DMS 273 treated with DMSO at 0.1 percent for 48 hours (cell line): ENCODE results near the gene CIRBP.

Experiments
- DNase-seq: peaks from one replicate; lab custom pipeline; 2025; lab: John Stamatoyannopoulos, UW

Gene CIRBP

DNA sequence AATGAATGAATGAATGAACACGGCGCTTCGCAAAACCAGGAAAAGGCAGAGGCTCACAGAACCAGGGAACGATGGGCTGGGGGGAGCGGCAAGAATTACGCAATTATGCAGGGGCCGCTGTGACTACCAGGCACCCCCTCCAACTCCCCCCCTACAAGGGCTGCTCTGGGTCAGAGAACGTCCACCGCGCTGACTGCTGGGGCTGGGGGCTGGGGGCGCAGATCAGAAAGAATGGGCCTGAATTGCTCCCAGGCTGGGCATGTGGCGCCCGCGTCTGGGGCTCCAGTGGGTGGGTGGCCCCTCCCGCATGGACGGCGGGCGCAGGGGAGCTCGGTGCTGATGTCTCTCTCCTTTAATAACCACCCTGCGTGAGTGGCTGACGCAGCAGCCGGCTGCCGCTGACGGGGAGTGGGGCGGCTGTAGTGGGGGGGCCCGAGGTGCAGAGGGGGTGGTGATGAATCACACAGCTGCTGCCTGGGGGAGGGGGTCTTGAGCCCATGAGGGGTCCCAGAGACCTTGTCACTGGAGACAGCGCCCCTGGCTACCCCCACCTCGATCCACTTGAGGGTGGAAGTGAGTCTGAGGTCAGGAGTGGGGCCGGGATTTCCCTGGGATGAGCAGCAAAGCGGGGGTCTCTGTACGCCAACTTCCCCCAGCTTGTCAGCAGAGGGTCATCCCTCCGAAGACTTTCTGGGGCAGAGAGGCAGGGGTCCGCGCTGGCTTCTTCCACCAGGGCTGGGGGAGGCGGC, 1.5 kb upstream of the CIRBP start:
- no peak for DNase-seq

DNA sequence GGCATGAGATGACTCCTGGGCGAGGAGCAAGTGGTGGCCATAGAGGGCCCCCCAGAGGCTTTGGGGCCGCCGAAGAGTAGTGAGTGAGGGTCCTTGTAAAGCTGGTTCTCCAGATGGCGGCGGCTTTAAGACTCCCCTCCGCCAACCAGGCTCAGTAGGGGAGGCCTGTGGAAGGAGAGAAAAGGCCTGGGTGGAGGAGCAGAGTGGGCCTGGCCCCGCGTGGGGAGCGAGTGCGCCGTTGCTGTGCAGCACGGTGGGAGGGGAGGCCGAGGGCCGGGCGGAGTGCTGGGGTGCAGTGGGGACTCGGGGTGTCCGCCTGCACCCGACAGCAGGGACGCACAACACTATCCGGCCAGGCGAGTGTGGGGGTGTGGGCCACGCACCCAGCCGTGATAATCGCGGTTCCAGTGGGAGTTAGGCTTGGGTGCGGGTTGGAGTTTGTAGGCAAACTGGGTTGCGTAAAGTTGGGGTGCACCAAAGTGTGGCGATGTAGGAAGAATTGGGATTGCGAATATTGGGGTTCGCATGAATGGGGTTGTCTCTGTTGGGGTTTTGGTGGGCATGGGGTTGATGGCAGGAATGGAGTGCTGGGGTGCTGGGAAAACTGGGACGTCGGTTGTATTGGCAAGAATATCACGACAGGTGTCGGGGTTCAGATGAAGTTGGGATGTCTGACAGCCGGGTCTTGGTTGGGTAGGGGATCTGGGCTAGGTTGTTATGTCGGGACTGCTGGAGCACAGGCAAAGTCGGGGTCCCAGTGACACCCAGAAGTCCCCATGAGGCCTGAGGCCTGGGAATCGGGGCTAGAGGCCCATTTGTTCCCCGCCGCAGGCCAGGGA, 687 bp upstream of the CIRBP start:
- DNase-seq, result no peak

DNA sequence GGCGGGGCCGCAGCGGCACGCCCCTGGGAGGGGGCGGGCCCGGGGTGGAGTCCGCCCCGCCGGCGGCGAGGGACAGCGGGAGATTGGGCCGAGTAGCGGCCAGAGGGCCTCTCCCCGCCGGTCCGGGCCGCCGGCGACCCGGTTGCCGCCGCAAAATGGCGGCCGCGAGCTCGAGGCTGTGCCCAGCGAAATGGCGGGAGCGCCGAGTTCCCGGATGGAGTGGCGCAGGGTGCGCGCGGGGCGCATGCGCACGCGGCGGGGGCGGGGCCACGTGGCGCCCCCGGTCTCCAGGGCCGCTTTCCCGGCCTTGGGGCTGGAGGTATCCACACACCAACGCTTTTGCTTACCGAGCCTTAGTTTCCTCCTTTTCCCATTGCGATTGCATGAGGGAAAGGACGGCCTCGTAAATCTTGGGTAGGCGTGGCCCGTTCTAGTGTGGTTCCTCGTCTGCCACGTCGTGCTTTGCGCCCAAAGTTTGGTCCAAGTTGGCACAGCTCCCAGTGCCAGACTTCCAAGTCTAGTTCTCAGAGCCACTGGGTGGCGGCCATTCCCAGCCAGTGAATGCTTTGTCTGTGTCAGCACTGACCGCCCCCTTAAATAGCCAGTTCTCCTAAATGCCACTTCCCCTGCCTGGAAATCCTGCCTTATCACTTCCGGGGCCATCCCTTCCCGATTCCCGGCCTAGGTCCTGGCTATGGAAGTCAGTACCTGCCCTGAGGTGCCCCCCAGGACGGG, 513 bp downstream of the CIRBP start:
- no peak for DNase-seq

DNA sequence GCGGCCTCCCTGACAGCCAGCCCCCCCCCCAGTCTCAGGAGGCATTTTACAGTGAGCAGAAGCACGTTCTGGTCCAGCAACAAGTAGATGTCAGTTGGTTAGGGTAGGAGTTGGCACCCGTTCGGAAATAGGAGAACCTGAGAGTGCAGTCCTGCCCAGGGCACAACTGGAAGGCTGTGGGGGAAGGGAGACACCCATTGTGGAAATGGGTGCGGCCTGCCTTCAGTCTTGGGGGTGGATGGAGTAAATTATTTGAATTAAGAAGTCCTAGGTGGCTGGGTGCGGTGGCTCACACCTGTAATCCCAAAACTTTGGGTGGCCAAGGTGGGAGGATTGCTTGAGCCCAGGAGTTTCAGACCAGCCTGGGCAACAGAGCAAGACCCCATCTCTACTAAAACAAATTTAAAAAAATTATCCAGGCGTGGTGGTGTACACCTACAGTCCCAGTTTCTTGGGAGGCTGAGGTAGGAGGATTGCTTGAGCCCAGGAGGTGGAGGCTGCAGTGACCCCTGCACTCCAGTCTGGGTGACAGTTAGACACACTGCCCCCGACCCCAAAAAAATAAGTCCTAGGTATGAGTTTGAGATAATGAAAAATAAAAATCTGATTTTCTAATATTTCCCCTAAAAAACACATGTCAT, 1.2 kb downstream of the CIRBP start:
- no peak for DNase-seq

DNA sequence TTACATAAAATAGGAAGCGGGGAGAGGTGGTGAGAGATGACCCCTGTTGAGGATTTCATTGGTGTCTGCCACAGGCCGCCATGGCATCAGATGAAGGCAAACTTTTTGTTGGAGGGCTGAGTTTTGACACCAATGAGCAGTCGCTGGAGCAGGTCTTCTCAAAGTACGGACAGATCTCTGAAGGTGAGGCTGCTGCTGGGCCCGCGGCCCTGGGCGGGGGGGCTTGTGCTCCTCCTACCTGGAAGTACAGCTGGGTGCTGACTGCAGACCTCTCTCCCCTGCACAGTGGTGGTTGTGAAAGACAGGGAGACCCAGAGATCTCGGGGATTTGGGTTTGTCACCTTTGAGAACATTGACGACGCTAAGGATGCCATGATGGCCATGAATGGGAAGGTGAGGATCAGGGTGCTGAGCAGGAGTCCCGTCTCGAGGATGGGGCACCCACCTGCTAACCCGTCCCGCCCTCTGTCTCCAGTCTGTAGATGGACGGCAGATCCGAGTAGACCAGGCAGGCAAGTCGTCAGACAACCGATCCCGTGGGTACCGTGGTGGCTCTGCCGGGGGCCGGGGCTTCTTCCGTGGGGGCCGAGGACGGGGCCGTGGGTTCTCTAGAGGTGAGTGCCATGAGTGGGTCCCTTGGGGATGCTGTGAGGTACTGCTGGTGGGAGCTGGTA, 1.9 kb downstream of the CIRBP start:
- DNase-seq, result no peak

DNA sequence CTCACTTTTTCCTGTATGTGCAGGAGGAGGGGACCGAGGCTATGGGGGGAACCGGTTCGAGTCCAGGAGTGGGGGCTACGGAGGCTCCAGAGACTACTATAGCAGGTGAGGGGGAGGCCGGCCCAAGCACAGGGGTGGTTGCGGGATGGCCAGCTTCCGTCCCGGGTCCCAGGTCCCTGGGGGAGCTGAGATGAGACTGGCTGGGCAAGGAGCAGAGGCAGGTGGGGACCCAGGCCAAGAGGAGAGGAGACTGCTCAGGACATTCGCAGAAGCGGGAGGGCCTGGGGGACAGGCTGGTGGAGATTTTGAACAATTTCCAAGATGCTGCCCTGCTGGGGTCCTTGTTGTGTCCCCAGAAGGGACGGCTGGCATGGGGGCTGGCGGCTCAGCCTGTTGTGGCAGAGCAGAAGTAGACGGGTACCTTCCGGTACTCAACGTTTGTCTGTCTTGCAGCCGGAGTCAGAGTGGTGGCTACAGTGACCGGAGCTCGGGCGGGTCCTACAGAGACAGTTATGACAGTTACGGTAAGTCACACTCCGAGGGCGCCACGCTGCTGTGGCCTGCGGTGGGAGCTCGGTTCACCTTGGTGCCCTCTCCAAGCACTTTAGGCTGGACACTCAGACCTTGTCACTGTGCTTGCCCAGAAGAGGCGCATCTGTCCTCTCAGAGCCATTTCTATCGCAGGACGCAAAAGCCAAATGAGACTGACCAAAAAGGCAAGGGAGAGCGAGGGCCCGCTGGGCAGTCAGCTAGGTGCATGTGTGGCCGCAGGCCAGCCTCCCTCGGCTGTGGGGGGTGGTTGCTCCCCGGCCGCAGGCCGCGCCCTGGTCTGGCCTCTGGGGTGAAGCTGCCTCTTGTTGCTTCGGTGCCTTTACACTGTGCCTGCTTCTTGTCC, 2.6 kb downstream of the CIRBP start:
- no peak for DNase-seq

DNA sequence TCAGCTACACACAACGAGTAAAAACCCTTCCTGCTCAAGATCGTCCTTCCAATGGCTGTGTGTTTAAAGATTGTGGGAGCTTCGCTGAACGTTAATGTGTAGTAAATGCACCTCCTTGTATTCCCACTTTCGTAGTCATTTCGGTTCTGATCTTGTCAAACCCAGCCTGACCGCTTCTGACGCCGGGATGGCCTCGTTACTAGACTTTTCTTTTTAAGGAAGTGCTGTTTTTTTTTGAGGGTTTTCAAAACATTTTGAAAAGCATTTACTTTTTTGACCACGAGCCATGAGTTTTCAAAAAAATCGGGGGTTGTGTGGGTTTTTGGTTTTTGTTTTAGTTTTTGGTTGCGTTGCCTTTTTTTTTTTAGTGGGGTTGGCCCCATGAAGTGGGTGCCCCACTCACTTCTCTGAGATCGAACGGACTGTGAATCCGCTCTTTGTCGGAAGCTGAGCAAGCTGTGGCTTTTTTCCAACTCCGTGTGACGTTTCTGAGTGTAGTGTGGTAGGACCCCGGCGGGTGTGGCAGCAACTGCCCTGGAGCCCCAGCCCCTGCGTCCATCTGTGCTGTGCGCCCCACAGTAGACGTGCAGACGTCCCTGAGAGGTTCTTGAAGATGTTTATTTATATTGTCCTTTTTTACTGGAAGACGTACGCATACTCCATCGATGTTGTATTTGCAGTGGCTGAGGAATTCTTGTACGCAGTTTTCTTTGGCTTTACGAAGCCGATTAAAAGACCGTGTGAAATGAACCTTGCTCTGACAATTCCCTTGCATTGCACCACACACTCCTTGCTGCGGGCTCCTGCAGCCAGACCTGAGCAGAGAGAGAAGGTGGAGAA, 3.5 kb downstream of the CIRBP start:
- DNase-seq, result no peak

DNA sequence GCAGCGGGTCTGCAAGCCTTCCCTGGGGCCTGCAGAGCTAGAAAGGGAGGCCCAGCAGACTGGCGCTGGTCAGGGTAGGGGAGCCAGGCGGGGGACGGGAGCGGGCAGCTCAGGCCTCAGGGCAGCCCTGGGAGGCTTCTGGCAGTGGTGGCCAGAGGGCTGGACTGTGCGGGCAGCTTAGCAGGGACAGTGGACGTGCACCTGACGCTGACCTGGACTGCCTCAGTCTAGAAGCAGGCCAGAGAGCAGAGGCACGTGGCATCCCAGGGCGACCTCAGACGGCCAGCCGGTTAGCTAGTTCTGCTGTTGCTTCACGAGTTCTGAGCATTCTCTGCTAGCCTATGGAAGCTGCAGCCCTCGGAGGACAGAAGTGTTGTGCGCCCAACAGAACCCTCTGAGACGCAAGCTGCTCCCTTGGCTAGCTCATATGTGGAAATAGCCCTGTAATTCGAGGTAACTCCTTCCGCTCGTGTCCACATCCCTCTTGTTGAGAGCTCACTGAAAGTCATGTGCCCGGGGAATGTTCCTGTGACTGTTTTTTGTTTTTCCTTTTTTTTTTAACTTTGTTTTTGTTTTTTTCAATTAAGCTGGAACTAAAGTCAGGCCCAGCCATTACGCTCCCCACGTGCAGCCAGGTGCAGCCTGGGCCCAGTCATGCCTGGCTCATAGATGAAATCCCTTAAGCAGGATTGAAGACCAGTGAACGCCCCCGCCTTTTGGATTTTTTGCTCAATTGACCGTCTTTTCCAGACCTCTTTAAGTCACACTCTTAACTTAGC, 4.3 kb downstream of the CIRBP start:
- DNase-seq, result no peak

DNA sequence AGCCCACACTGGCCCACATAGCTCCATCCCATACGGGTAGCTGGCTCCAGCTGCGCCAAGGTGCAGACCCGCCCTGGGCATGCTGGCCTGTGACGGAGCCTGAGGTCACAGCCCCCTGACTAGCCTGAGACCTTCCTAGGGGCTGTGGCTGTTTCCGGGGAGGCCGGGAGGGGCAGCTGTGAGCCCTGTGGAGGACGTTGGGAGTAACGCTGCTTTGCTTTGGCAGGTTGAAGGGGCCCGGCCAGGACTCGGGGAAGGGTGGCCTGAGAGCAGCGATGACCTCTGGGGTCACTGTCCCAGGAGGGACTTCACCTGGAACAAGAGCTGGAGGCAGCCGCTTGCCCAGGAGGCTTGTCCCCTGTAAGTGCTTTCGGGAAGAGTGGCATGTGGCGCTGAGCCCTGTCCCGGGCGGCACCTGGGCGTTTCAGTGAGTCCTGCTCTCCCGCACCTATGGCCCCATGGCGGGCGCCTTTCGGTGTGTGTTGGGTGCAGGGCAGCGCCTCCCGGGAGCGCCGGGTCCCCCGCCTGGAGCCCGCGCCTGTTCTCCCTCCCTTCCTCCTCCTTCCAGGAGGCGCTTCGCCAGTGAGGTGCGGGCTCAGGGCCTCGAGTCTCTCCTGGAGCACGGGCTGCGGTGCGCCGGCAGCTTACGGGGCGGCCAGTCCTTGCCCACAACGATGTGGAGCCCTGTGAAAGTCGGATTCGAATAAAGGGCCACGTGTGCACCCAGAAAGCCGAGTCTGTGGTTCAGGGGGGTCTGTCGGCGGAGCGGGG, 5.1 kb downstream of the CIRBP start:
- no peak for DNase-seq

DNA sequence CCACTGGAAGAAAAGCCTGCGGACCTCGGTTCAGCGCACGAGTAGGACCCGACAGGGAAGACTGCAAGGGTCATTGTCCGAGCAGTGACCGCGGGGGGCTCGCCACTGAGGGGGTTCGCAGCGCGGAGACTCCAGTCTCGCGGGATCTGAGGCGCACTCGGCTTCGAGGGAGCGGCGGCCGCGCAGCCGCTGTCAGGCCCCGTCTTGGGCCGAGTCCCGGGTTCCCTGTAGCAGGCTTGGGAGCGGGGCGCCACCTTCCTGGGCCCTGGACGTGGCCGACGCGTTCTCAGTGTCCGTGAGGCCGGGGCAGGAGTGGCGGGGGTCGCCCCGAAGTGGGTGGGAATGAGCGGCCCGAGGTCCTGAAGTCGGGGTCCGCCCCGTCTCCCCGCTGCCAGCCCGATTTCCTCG, 5.7 kb downstream of the CIRBP start:
- no peak for DNase-seq

DNA sequence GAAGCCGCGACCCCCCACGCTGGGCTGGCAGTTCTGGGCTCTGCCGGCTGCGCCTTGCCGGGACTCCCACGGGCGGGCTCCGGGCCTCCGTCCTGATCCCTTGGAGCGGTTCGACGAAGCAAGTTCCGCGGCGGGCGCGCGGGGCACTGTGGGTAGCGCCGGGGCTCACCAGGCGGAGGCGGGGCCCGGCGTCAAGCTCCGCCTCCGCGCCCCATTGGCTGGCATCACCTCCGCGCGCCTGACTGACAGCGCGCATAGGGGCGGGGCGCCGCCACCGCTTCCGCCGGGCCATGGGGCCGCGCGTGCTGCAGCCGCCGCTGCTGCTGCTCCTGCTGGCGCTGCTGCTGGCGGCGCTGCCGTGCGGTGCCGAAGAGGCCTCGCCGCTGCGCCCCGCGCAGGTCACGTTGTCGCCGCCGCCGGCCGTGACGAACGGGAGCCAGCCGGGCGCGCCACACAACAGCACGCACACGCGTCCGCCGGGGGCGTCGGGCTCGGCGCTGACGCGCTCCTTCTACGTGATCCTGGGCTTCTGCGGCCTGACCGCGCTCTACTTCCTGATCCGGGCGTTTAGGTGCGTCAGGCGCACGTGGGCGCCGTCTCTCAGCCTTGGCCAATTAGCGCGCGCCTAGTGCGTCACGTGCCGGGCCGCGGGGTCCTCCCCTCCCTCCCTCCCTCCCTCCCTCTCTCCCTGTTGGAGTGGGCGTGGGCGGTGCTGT, 6.3 kb downstream of the CIRBP start, which contains the start of gene FAM174C:
FAM174C (plus strand) TSS at position 271 of the 716 bp plus-strand sequence; CDS start at position 291, 20 bp downstream.
- DNase-seq, result peak; percentile 95

DNA sequence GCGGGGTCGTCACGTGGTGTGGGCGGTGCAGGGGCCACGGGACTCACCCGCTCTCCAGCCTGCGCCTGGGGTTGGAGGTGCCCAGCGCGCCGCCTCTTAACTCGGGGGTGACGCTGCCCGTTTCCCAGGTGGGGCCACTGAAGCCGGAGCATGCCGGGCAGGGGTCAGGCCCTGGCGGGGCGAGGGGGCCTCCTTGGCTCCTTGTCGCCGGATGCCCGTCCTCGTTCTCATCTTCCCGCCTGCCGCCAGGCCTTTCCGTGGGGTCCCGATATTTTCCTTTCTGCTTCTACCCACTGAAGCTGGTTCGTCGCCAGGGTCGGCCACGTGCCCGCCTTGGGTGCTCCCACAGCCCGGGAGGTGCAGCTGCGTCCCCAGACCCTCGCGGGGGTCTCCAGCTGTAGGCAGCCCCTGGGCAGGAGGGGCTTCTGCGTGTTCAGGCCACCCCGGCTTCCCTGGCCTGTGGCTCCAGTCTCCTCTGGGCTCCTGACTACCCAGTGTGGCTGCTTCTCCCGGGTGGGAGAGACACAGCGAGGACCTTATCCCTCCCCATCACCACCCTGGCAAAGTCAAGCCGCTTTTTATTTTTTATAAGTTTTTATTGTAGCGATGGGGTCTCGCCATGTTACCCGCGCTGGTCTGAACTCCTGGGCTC, 7.0 kb downstream of the CIRBP start:
- DNase-seq, result no peak

DNA sequence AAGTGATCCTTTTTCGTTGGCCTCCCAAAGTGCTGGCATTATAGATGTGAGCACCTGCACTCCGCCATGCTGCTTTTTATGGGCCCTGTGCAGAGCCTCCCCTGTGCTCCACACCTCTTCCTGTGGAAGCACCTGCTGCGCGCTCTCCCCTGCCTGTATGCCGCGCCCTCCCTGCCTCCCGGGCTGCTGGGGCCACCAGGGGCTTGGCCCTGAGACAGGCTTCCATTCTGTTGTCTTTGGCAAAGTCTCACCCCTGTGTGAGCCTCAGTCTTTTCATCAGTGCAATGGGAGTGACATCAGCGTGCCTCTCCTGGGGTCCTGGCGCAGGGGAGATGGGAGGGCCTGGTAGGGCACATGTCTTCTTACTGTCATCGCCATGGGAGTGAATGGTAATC, 7.5 kb downstream of the CIRBP start:
- DNase-seq, result no peak

DNA sequence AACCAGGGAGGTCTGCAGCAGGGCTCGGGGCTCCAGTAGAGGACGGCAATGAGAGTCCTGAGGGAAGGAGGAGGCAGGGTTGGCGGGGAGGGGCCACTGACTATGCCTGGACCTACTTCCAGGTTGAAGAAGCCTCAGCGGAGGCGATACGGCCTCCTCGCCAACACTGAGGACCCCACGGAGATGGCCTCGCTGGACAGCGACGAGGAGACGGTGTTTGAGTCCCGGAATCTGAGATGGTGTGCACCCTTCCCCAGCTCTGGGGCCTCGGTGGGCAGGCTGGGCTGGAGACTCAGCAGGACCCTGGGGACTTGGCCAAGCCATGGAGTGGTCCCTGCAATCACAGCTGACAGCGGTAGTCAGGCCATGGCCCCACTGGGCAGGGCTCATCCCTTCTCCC, 7.9 kb downstream of the CIRBP start:
- DNase-seq, result no peak

DNA sequence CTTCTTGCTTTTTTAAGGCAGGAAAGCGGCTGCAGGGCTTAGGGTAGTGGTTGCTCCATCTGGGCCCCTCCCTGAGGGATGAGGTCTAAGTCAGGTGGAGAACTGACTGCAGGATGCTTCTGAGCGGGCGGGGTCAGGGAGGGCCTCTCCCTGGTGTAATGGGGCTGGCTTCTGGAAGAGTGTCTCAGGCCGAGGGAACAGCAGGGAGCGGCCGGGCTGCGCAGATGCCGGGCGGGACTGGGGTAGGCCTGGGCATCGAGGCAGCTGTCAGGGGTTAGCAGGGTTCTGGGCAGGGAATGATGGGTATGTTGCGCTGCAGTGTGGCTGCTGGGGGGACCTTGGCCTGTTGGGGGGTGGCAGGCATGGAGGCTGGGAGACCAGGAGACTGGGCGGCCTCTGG, 8.9 kb downstream of the CIRBP start:
- no peak for DNase-seq

DNA sequence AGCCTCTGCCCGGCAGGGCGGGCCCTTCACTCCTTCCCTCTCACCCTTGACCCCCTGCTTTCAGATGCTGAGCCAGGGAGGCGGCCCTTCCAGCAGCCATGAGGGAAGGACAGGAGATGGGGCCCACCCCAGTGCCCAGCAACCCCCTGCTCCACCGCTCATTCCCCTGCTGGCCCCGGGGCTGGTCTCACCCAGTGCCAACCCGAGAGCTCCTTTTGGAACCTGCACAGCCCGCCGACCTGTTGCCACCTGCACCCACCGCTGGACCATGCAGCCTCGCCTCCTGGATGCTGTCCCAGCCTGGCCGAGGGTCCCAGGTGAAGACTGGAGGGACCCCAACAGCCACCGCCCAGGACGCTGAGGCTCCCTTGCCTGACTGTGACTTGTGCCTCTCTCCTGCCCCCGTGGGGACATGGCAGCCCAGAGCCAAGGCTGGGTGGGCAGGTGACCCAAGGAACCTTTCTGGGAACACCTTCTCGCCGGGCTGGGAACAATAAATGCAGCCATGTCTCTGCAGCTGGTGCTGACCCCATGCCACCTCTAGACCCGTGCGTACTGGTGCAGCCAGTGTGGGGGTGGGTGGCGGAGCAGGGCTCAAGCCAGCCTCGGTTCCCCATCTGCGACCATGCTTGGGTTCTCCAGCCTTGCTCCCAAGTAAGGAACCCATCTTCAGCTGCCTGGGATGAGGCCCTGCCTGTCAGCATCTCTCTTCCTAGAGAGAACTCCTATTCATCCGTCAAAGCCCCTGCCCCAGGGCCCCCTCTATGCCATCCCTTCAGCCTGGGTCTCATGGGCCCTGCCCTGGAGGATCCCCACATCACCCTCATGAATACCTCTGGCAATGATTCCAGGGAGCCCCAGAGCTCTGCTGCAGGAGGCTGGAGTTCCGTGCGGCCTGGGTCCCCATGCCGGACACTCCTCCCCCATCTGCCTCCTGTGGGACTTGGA, 9.9 kb downstream of the CIRBP start:
- no peak for DNase-seq
